Cardiac muscle cell (in vitro differentiated cells and primary cell): ENCODE results near the gene MCRIP2. TPM values are rescaled to one million over a fixed set of nuclear protein-coding genes. Genes with fewer than 3 reads are reported as not detected.

Source experiments
- DNase-seq, 2 donors: peaks; one replicate each; pipeline versions ENCODE4 v3.0.0 to v3.0.0-alpha.2; 2010 to 2017; ENCODE audit warnings: low read depth in 1 of 2, low spot score in 1 of 2
- H3K27ac ChIP-seq: fragments of 200-600 bp; sonication (generic); 2 replicates; pipeline ENCODE4 v1.5.1; 2016
- H3K27me3 ChIP-seq: fragments of 200-600 bp; sonication (generic); 2 replicates; pipeline ENCODE4 v1.6.0; 2016; ENCODE audit warnings: control low read depth
- H3K36me3 ChIP-seq: fragments of 200-600 bp; sonication (generic); 2 replicates; pipeline ENCODE4 v1.5.1; 2016; ENCODE audit warnings: control low read depth
- H3K4me1 ChIP-seq: fragments of 200-600 bp; sonication (generic); 2 replicates; pipeline ENCODE4 v1.8.1; 2017; ENCODE audit warnings: low read depth, mild to moderate bottlenecking, mixed run types
- H3K4me3 ChIP-seq: fragments of 200-600 bp; sonication (generic); 2 replicates; pipeline ENCODE4 v1.5.1; 2016; ENCODE audit warnings: mild to moderate bottlenecking
- H3K9me3 ChIP-seq: fragments of 200-600 bp; sonication (generic); 2 replicates; pipeline ENCODE4 v1.5.1; 2017; ENCODE audit warnings: low read depth, mild to moderate bottlenecking, control low read depth
- CTCF ChIP-seq: IDR thresholded peaks from 2 replicates; pipeline ENCODE4 v1.5.1; 2012; ENCODE audit warnings: low read depth, mild to moderate bottlenecking, low read length
- polyA plus RNA-seq: library from polyadenylated mRNA; unstranded; fragments of >200 nt; fragmentation: Nextera tagmentation; extraction: Ambion mirVana; gene quantifications from 2 replicates; pipeline ENCODE4 v1.2.1, GENCODE V29; 2016
- total RNA-seq: library from RNA; depleted of rRNA; stranded (reverse); fragments of >200 nt; gene quantifications from 2 replicates; pipeline ENCODE4 v1.2.3, GENCODE V29; 2016

Gene MCRIP2
- total and polyA plus RNA-seq, 2 experiments from 2014 or later: 131 to 144 TPM

DNA sequence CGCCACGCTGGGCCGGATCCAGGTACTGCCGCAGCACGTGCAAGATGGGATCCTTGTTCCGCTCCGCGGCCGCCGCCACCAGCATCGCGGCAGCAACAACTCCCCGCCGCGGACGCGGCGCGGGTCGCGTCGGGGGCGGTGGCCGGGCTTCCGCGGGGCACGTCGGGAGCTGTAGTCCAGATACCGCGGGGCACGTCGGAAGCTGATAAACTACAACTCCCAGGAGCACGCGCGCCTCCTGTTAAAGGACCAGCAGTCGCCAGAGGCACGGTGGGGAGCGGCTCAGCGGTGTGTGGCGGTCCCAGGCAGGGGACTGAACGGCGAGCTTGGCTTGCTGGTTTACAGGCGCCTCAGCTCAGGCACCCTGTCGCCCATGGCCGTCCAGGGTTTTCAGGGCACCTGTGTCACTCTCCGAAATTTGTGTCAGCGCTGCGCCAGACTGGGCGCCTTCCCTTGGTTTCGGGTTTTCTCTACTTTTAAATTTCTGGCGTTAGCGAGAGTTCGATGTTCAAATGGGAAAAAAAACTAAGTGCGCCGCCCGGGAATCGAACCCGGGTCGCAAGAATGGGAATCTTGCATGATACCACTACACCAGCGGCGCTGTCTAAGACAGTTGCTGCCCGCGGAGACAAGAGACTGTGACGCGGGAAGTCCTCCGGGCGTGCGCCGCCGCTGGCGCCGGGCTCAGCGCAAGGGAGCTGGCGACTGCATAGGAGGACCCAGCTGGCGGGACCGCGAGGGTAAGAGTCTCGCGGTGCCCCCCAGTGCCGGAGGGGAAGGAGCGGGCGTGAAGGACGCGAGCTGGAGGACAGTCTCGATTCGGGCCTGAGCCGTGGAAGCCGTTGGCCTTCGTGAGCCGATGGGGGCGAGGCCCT, 5.2 kb upstream of the MCRIP2 start, which contains the start of gene METTL26:
Gene METTL26 (minus strand): TSS at position 100 of the 875 bp plus-strand sequence. CDS start 15 bp downstream, at position 85.
- no peak for TF ChIP-seq CTCF
- no peaks in the 10 kb centered on the region for H3K9me3 ChIP-seq
- H3K27ac ChIP-seq: peak within 1 kb of the TSS; percentile 93
- peak within 1 kb of the TSS; percentile 83 for H3K4me3 ChIP-seq
- no peaks in the 10 kb centered on the region for H3K27me3 ChIP-seq
- peaks cover 18% of the 10 kb centered on the region for H3K4me1 ChIP-seq
- peak; percentile 95 to 97 for DNase-seq
- H3K36me3 ChIP-seq: peaks cover 9% of the 10 kb centered on the region

- no peak for TF ChIP-seq CTCF
- Histone ChIP-seq H3K4me1 (peaks cover 18% of the 10 kb centered on the region), H3K4me3 (peak overlapping the region; percentile 83), H3K36me3 (peaks cover 9% of the 10 kb centered on the region), H3K27me3 (no peaks in the 10 kb centered on the region), H3K27ac (peak overlapping the region; percentile 93), H3K9me3 (no peaks in the 10 kb centered on the region)
- DNase-seq: peak; percentile 93 to 94
These were observed 4.3 kb upstream of the MCRIP2 start for GRCh38 chr16:637081-638018.

GRCh38 chr16:638034-638543, 3.5 kb upstream of the MCRIP2 start:
- peak overlapping the region; percentile 90 for H3K27ac ChIP-seq
- H3K27me3 ChIP-seq: no peaks in the 10 kb centered on the region
- no peak for DNase-seq
- H3K4me3 ChIP-seq: no peak overlapping the region
- peaks cover 23% of the 10 kb centered on the region for H3K4me1 ChIP-seq
- H3K9me3 ChIP-seq: no peaks in the 10 kb centered on the region
- TF ChIP-seq CTCF: no peak
- peaks cover 9% of the 10 kb centered on the region for H3K36me3 ChIP-seq

DNA sequence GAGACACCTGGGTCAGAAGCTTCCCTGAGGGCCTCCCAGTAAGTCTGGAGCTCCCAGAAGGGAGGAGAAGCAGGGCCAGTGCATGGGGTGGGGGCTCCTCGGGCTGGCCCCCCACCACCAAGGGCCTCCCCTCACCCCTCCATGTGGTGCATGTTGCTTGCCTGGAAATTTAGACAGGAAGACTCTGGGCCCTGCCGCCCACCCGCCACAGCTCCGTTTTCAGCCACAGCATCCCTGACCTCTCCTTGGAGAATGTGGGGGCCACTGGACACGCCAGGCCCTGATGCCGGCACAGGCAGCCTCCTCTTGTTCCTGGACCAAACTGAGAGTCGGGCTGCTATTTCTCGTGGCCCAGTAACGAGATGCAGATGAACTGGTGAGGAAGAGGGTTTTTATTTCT, 2.8 kb upstream of the MCRIP2 start:
- H3K27ac ChIP-seq: peak overlapping the region; percentile 29
- no peaks in the 10 kb centered on the region for H3K9me3 ChIP-seq
- no peak for DNase-seq
- H3K27me3 ChIP-seq: no peaks in the 10 kb centered on the region
- H3K36me3 ChIP-seq: peaks cover 1% of the 10 kb centered on the region
- peaks cover 23% of the 10 kb centered on the region for H3K4me1 ChIP-seq
- TF ChIP-seq CTCF: no peak
- H3K4me3 ChIP-seq: no peak overlapping the region

GRCh38 chr16:640614-641013, 1.0 kb upstream of the MCRIP2 start:
- Histone ChIP-seq H3K27me3 (no peaks in the 10 kb centered on the region), H3K4me1 (peaks cover 23% of the 10 kb centered on the region), H3K9me3 (no peaks in the 10 kb centered on the region), H3K27ac (no peak overlapping the region), H3K4me3 (peak overlapping the region; percentile 80), H3K36me3 (no peaks in the 10 kb centered on the region)
- no peak for DNase-seq
- TF ChIP-seq CTCF: no peak
